SH-SY5Y (cell line): ENCODE measurements around the gene HSP90AB1.

Experiments
- GATA2 ChIP-seq: IDR thresholded peaks from 2 replicates; pipeline ENCODE4 v1.6.1; 2011; ENCODE audit warnings: mild to moderate bottlenecking, low read depth, low read length
- GATA3 ChIP-seq: IDR thresholded peaks from 2 replicates; pipeline ENCODE4 v1.6.1; 2011; ENCODE audit warnings: low read depth, mild to moderate bottlenecking, low read length, moderate library complexity

- no peak for TF ChIP-seq GATA2
- no peak for TF ChIP-seq GATA3
Measured at GRCh38 chr6:44219815-44220784, 26.8 kb upstream of the HSP90AB1 start.
